ENCODE results near the gene BID. TPM values are rescaled to one million over a fixed set of nuclear protein-coding genes. Genes with fewer than 3 reads are reported as not detected.

BID gene
- total RNA-seq, 1 experiment from 2014 or later, result 58.2 TPM

GRCh38 chr22:17692841-17693240 lies 81.4 kb downstream of the BID start:
- RAD21 ChIA-PET (ENCODE audit: low non-redundant PET in 1 of 2, low total read pairs in 2 of 2, uncharacterized antibody in 2 of 2, unreplicated experiment in 2 of 2), result no interaction called here
- Histone ChIP-seq H3K4me1 (ENCODE audit: control insufficient read depth in 1 of 2, insufficient read depth in 2 of 2, low read length in 2 of 2) (no peaks in the 10 kb centered on the region), H2AFZ (ENCODE audit: low read depth, low read length, poor library complexity, severe bottlenecking) (no peak overlapping the region), H3K27me3 (ENCODE audit: insufficient read depth, low read length) (no peaks in the 10 kb centered on the region), H3K36me3 (ENCODE audit: control insufficient read depth in 1 of 2, insufficient read depth in 2 of 2, low read length in 2 of 2) (peaks cover 0 to 3% of the 10 kb centered on the region in 2 experiments; a peak in 2 of 4 replicates), H4K20me1 (ENCODE audit: insufficient read depth) (no peaks in the 10 kb centered on the region), H3K9me3 (ENCODE audit: control insufficient read depth in 1 of 2, insufficient read depth in 1 of 2, low read depth in 1 of 2, low read length in 2 of 2) (no peaks in the 10 kb centered on the region), H3K79me2 (ENCODE audit: insufficient read depth, low read length) (no peaks in the 10 kb centered on the region), H3K4me2 (ENCODE audit: low read length) (no peak overlapping the region), H3K9ac (ENCODE audit: low read length) (no peak overlapping the region), H3K9me2 (ENCODE audit: insufficient read depth) (no peaks in the 10 kb centered on the region), H3K4me3 (replicated peaks in 1 of 2; ENCODE audit: low read depth in 1 of 2, low read length in 2 of 2) (no peak overlapping the region), H3K27ac (ENCODE audit: low read depth, low read length) (no peak overlapping the region)
- no TSS peak for BruUV-seq (replicated peaks)
- TF ChIP-seq MAX (IDR thresholded peaks at IDR 0.05) (no peak), ATF3 (IDR thresholded peaks at IDR 0.05) (no peak), EZH2phosphoT487 (IDR thresholded peaks at IDR 0.05; ENCODE audit: borderline replicate concordance) (no peak), SRF (IDR thresholded peaks at IDR 0.05; ENCODE audit: low read depth) (no peak), ZFX (IDR thresholded peaks at IDR 0.05) (no peak), CEBPB (IDR thresholded peaks at IDR 0.05; ENCODE audit: low read depth) (no peak), POLR2A (IDR thresholded peaks at IDR 0.05; ENCODE audit: borderline replicate concordance, extremely low read depth, insufficient read depth, insufficient read length) (no peak), SP1 (IDR thresholded peaks at IDR 0.05; ENCODE audit: low read depth) (no peak), JUND (IDR thresholded peaks at IDR 0.05) (no peak), POLR2AphosphoS5 (IDR thresholded peaks at IDR 0.05; ENCODE audit: low read depth, low read length) (no peak), ZNF274 (IDR thresholded peaks at IDR 0.05; ENCODE audit: low read depth, low read length) (no peak), ELF1 (IDR thresholded peaks at IDR 0.05; ENCODE audit: borderline replicate concordance, low read depth) (no peak), REST (IDR thresholded peaks at IDR 0.05; ENCODE audit: low read depth) (no peak), TCF7L2 (IDR thresholded peaks at IDR 0.05; ENCODE audit: borderline replicate concordance, extremely low read depth, insufficient read depth, insufficient read length) (no peak), SIN3A (IDR thresholded peaks at IDR 0.05; ENCODE audit: low read depth) (no peak), FOSL1 (IDR thresholded peaks at IDR 0.05; ENCODE audit: low read depth) (no peak)
- TF ChIP-seq, protein P1, sequence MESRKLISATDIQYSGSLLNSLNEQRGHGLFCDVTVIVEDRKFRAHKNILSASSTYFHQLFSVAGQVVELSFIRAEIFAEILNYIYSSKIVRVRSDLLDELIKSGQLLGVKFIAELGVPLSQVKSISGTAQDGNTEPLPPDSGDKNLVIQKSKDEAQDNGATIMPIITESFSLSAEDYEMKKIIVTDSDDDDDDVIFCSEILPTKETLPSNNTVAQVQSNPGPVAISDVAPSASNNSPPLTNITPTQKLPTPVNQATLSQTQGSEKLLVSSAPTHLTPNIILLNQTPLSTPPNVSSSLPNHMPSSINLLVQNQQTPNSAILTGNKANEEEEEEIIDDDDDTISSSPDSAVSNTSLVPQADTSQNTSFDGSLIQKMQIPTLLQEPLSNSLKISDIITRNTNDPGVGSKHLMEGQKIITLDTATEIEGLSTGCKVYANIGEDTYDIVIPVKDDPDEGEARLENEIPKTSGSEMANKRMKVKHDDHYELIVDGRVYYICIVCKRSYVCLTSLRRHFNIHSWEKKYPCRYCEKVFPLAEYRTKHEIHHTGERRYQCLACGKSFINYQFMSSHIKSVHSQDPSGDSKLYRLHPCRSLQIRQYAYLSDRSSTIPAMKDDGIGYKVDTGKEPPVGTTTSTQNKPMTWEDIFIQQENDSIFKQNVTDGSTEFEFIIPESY (IDR thresholded peaks at IDR 0.05; ENCODE audit: extremely low read depth, insufficient replicate concordance, low read length), result no peak
- TF ChIP-seq, protein P2, sequence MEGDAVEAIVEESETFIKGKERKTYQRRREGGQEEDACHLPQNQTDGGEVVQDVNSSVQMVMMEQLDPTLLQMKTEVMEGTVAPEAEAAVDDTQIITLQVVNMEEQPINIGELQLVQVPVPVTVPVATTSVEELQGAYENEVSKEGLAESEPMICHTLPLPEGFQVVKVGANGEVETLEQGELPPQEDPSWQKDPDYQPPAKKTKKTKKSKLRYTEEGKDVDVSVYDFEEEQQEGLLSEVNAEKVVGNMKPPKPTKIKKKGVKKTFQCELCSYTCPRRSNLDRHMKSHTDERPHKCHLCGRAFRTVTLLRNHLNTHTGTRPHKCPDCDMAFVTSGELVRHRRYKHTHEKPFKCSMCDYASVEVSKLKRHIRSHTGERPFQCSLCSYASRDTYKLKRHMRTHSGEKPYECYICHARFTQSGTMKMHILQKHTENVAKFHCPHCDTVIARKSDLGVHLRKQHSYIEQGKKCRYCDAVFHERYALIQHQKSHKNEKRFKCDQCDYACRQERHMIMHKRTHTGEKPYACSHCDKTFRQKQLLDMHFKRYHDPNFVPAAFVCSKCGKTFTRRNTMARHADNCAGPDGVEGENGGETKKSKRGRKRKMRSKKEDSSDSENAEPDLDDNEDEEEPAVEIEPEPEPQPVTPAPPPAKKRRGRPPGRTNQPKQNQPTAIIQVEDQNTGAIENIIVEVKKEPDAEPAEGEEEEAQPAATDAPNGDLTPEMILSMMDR (IDR thresholded peaks at IDR 0.05 in 2 of 3, conservative IDR thresholded peaks at IDR 0.05 in 1 of 3; ENCODE audit: borderline replicate concordance in 1 of 3, insufficient read depth in 1 of 3, low read depth in 2 of 3, low read length in 2 of 3), result no peak
- POLR2A ChIA-PET, result no interaction called here
- intact Hi-C loops (cut with micrococcal nuclease), result no loop called here
- ATAC-seq (no peak), DNase-seq (ENCODE audit: low read depth, low spot score) (no peak)
- CTCF ChIA-PET, result no interaction called here
